GM15510 (cell line): ENCODE data around the gene ARID5B.

Experiments used
- POLR2A ChIP-seq: IDR thresholded peaks from 3 replicates; pipeline ENCODE4 v1.6.1; 2011; ENCODE audit warnings: borderline replicate concordance; ENCODE audit not compliant: insufficient read length; ENCODE audit errors: extremely low read depth

ARID5B gene

GRCh38 chr10:61900829-61901792 lies at the start of gene ARID5B:
TSS of gene ARID5B (plus strand) at chr10:61901699. CDS start at chr10:61901710, 11 bp downstream.
- TF ChIP-seq POLR2A: peak; percentile 45

DNA sequence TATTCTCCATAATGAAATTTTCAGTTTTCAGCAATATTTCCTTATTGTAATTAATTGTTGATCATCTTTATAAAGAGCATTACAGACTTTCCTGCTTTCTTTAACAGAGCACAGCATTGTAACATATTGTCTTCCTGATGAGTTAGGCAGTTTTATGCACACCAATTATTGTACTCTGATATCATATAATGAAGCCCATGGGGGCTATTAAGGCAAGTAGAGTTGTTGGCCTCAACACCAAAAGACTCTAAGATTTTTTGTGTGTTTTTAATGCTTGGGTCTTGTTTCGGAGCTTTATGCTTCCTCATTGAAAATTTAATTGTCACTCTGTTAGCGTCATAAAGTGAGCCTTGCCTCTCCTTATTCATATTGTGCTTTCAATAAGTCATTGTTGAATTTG lies 49.2 kb upstream of the ARID5B start:
- no peak for TF ChIP-seq POLR2A

DNA sequence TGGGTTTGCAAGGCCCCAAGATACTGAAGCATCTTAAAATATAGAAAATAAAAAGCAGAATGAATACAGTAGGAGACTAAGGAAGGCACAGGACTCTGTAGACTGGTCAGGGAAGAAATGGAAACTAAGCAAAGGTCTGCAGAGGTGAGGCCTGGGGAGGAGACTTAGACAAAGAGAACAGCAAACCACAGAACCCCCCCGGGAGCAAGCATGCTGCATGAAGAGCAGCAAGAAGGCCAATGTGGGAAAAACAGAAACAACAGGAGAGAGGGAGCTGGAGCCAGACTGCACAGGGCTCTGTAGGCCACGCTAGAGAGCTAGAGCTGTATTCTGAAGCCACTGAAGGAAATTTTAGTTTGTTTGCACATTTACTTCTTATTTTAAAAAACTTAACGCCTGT lies 45.7 kb upstream of the ARID5B start:
- TF ChIP-seq POLR2A: no peak

DNA sequence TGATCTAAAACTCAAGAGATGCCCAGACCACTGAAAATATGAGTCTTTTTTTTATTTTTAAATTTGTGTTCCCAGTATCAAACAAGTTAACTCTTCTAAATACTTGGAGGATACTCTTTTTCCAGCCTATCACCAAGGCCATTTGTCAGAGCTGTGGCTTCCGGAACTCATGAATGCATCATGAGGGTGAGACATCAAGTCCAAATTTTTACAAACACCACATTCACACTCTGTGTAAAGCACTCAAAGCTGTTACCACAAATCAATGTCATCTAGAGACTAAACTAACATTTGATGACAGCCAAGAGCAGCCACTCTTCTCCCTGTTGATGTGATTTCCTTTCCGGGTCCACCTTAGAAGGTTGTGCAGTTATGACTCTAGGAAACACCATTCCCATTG lies 43.8 kb upstream of the ARID5B start:
- TF ChIP-seq POLR2A: no peak

- no peak for TF ChIP-seq POLR2A
Observed at GRCh38 chr10:61859786-61860185, 41.7 kb upstream of the ARID5B start.

- no peak for TF ChIP-seq POLR2A
Observed at GRCh38 chr10:61860964-61861758, 40.3 kb upstream of the ARID5B start.

- no peak for TF ChIP-seq POLR2A
Observed at GRCh38 chr10:61863981-61864380, 37.5 kb upstream of the ARID5B start.

- TF ChIP-seq POLR2A: no peak
Observed at GRCh38 chr10:61866700-61867368, 34.7 kb upstream of the ARID5B start.

DNA sequence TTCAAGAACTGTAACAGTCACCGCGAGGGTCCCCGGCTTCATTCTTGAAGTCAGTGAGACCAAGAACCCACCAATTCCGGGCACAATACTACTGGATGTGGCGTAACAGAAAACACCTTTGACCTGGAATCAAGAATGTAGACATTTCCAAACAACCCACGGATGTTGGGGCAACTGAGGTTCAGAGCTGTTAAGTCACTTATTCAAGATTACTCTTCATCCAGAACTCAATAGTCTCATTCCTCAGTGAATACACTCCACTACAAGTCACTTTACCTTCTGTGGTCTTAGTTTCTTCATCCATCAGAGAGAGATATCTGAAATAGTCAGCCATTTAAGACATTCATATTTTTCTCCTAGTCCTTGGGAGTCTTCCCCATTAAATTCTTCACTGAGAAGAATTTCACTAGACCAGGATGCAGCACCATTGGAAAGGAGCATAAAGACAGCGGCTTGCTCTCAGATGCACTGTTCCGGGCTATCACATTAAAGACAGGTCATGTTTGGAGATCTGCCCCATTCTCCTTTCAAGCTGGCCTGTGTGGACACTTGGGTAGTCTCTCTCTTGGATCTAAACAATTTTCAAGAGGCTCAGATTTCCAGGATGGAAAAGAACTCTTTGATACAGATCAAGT lies 32.3 kb upstream of the ARID5B start:
- TF ChIP-seq POLR2A: no peak

DNA sequence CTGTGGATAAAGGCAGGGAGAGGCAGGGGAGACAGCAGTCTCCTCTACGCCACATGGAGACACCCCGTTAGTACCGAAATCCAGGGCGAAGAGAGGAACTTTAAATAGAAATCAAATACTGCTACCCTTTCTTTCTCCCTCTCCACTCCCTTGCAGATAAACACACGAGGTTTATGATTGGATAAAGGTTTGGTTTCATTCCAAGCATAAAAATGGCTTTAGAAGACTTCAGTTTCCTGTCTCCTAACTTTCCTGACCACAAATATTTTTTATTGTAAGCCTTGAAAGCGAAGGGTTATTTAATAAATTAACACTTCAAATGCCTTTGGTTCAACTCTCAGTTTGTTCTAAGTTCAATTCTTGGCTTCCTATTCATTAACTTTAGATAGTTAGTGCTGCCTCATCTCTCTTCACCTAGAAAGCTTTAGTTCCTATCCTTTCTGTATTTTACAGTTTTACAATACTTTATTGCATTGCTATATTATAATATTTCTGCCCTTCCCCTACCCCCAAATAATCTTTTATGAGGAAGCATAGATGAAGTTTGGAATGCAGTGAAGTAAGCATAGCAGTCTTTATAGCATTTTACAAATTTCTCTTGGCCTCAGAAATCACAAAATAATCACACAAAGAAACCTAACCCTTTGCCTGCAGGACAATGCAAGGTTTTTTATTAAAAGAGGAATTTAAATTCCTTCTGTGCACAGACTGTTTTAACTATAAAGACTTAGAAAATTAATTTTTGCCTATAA lies 31.5 kb upstream of the ARID5B start:
- no peak for TF ChIP-seq POLR2A

GRCh38 chr10:61870526-61870895 lies 31.0 kb upstream of the ARID5B start:
- no peak for TF ChIP-seq POLR2A

- TF ChIP-seq POLR2A: no peak
Observed at GRCh38 chr10:61871487-61871886, 30.0 kb upstream of the ARID5B start.

- TF ChIP-seq POLR2A: no peak
Observed at GRCh38 chr10:61877887-61878739, 23.4 kb upstream of the ARID5B start.
